Osteocyte (in vitro differentiated cells): ENCODE measurements around the gene IL16. TPM values are rescaled to one million over a fixed set of nuclear protein-coding genes. Genes with fewer than 3 reads are reported as not detected.

ENCODE experiments used
- DNase-seq: peaks from one replicate; pipeline ENCODE4 v3.0.0; 2021; ENCODE audit warnings: mixed read lengths; ENCODE audit not compliant: unreplicated experiment; ENCODE audit errors: extremely low spot score
- H3K27ac Mint-ChIP-seq: one replicate; pipeline ENCODE4 v1.8.0; 2021; ENCODE audit warnings: mild to moderate bottlenecking, mixed read lengths; ENCODE audit not compliant: unreplicated experiment
- H3K27me3 Mint-ChIP-seq: one replicate; pipeline ENCODE4 v1.8.0; 2021; ENCODE audit warnings: mixed read lengths; ENCODE audit not compliant: unreplicated experiment
- H3K36me3 Mint-ChIP-seq: one replicate; pipeline ENCODE4 v1.8.0; 2021; ENCODE audit warnings: mixed read lengths; ENCODE audit not compliant: unreplicated experiment
- H3K4me1 Mint-ChIP-seq: one replicate; pipeline ENCODE4 v1.8.0; 2021; ENCODE audit warnings: mixed read lengths; ENCODE audit not compliant: unreplicated experiment
- H3K4me3 Mint-ChIP-seq: one replicate; pipeline ENCODE4 v1.8.0; 2021; ENCODE audit warnings: mild to moderate bottlenecking, moderate library complexity, mixed read lengths; ENCODE audit not compliant: unreplicated experiment
- H3K9me3 Mint-ChIP-seq: one replicate; pipeline ENCODE4 v1.8.0; 2021; ENCODE audit warnings: mixed read lengths; ENCODE audit not compliant: unreplicated experiment
- total RNA-seq: library from RNA; stranded (reverse); gene quantifications from 2 replicates; pipeline ENCODE4 v1.2.1, GENCODE V29; 2021
- TF ChIP-seq, protein P1 (sequence below): fragments of 200-600 bp; sonication (generic); IDR thresholded peaks from 2 replicates; pipeline ENCODE4 v1.5.0; 2021; ENCODE audit warnings: antibody characterized with exemption, mild to moderate bottlenecking, moderate library complexity

The IL16 gene
- total RNA-seq, 1 donor from 2014 or later = not detected

DNA sequence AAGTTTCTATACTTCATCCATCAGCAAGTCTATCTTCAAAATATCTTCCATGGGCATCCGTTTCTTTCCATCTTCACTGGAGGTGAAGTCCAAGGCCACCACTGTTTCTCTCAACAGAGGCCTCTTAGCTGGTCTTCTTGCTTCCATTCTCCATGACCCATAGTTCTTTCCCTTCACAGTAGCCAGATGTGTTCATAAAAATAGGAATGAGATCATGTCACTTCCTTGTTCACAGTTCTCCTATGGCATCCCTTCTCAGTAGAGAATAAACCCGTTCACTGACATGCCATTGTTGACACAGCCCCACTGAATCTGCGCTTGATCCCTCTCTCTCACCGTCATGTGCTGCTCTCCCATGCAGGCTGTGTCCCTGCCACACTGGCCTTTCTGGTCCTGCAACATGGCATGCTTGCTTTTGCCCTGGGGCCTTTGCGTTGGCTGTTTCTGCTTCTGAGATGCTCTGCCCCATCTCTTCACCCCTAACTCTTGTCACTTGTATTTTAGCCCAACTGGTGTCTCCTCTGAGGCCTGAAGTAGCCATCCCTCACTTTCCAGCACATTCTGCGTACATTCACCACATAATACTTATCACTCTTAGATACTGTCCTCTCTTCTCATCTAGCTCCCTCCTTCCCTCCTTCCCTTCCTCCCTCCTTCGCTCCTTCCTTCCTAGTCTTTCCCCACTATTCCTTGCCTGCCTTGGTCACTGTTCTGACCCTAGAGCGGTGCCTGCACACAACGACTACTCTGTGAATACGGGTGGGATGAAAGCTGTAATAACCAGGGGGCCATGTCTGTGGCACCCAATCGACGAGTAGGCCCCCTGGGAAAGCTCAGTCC lies 85.3 kb downstream of the IL16 start:
- TF ChIP-seq, protein P1, sequence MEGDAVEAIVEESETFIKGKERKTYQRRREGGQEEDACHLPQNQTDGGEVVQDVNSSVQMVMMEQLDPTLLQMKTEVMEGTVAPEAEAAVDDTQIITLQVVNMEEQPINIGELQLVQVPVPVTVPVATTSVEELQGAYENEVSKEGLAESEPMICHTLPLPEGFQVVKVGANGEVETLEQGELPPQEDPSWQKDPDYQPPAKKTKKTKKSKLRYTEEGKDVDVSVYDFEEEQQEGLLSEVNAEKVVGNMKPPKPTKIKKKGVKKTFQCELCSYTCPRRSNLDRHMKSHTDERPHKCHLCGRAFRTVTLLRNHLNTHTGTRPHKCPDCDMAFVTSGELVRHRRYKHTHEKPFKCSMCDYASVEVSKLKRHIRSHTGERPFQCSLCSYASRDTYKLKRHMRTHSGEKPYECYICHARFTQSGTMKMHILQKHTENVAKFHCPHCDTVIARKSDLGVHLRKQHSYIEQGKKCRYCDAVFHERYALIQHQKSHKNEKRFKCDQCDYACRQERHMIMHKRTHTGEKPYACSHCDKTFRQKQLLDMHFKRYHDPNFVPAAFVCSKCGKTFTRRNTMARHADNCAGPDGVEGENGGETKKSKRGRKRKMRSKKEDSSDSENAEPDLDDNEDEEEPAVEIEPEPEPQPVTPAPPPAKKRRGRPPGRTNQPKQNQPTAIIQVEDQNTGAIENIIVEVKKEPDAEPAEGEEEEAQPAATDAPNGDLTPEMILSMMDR = no peak
- H3K4me3 Mint-ChIP-seq = no peak overlapping the region
- peaks cover 4% of the 10 kb centered on the region for H3K9me3 Mint-ChIP-seq
- H3K36me3 Mint-ChIP-seq = no peaks in the 10 kb centered on the region
- no peak for DNase-seq
- peaks cover 41% of the 10 kb centered on the region for H3K27me3 Mint-ChIP-seq
- no peaks in the 10 kb centered on the region for H3K4me1 Mint-ChIP-seq
- H3K27ac Mint-ChIP-seq = no peak overlapping the region

DNA sequence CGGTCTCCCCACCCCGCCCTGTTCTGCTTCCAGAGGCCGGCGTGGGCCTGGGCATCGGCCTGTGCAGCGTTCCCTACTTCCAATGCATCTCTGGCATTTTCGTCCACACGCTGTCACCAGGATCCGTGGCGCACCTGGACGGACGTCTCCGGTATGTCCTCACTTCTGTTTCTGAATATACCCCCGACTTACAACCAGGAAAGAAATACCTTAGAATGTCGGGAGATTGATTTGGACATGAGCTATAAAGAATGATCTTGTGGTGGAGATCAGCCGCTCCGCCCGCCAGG lies 85.9 kb downstream of the IL16 start:
- Mint-ChIP-seq H3K27ac (no peak overlapping the region), H3K36me3 (no peaks in the 10 kb centered on the region), H3K27me3 (peaks cover 44% of the 10 kb centered on the region), H3K4me1 (no peaks in the 10 kb centered on the region), H3K4me3 (no peak overlapping the region), H3K9me3 (peaks cover 1% of the 10 kb centered on the region)
- TF ChIP-seq, protein P1 = no peak
- DNase-seq = no peak

DNA sequence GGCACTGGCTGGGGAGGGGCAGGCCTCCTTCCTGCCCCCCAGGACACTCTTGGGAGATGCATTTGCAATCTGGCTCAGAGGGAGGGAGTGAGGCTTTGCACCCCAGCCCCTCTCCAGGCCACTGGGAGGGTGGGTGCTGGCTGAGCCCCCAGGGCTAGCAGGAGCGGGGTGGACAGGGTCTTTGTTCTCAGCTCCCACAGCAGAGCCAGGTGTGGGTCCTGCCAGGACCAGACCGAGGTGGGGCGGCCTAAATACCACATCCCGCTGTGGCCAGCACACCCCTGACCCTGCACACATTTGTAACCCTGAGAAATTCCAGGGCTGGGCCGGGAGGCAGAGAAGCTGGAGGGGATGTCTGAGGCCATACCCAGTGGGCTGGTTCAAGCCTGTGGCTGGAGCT lies 86.2 kb downstream of the IL16 start:
- Mint-ChIP-seq H3K27ac (no peak overlapping the region), H3K36me3 (no peaks in the 10 kb centered on the region), H3K4me3 (no peak overlapping the region), H3K4me1 (no peaks in the 10 kb centered on the region), H3K9me3 (no peaks in the 10 kb centered on the region), H3K27me3 (peaks cover 46% of the 10 kb centered on the region)
- DNase-seq = no peak
- TF ChIP-seq, protein P1 = no peak

DNA sequence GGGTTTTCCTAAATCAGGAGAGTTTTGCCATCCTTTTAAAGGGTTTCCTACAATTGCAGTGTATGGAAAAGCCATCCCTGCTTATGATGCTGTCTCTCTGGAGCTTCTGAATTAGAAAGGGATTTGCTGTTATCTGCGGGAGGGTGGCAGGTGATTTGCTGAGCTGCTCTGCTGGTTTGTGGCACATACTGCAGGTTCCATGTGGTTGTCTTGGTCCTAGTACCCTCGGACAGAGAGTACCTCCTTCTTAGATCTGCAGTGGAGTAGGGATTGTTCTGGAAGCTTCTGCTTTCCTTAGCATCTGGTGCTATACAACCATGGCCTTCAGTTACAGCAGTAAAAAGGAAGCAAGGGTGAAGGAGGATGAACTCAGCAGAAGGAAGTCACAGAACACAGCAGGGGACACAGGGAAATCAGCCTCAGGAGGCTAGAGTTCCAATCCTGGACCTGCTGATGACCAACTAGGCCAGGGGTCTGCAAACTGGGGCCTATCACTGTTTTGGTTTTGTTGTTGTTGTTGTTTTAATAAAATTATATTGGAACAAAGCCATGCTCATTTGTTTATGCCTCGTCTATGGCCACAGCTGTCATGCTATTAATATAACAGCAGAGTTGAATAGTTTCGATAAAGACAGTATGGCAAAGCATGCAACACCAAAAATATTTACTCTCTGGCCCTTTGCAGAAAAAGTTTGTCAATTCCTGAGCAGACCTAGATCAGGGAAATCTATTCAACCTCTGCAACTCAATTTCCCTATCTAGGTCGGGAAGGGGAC lies 87.8 kb downstream of the IL16 start:
- Mint-ChIP-seq H3K27ac (no peak overlapping the region), H3K4me1 (no peaks in the 10 kb centered on the region), H3K27me3 (peaks cover 40% of the 10 kb centered on the region), H3K36me3 (no peaks in the 10 kb centered on the region), H3K9me3 (no peaks in the 10 kb centered on the region), H3K4me3 (no peak overlapping the region)
- TF ChIP-seq, protein P1 = no peak
- DNase-seq = no peak

DNA sequence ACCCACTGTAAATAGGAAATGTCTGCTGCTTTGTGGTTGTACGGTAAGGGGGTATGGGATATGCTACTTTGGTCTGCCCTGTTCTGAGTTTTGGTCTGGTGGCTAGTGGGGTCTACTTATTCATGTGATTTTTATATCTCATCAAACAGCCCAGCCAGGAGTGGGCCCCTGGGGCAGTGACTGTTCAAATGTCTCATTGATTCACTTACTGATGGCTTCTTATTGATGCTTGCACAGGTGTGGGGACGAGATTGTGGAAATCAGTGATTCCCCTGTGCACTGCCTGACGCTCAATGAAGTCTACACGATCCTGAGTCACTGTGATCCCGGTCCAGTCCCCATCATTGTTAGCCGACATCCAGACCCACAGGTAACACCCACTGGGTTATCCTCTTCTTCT lies 88.8 kb downstream of the IL16 start:
- Mint-ChIP-seq H3K27ac (no peak overlapping the region), H3K27me3 (peaks cover 44% of the 10 kb centered on the region), H3K36me3 (no peaks in the 10 kb centered on the region), H3K4me3 (no peak overlapping the region), H3K4me1 (no peaks in the 10 kb centered on the region), H3K9me3 (no peaks in the 10 kb centered on the region)
- DNase-seq = no peak
- TF ChIP-seq, protein P1 = no peak
